Measurements from ENCODE around the gene SMCHD1. TPM values are rescaled to one million over a fixed set of nuclear protein-coding genes. Genes with fewer than 3 reads are reported as not detected.
"Not testable (repeated sequence)": the region's sequence is repeated elsewhere in the genome, so short reads cannot be mapped to it uniquely, and the experiment has no call there.

Gene SMCHD1
- total and polyA plus RNA-seq, 10 of the 15 experiments (the other 5 are each of a cell fraction or from before 2014, with no cell fraction given): 6.0 to 110 (median 48.0) TPM

- peak overlapping the region; percentile 95 for H3K9ac ChIP-seq (ENCODE audit: control insufficient read depth, insufficient read depth, low read length)
- ChIA-PET CTCF (interaction anchor here (0.5 to 2.0 kb wide), 5 partner anchors 16 to 336 kb away, joined by 3 to 9 read pairs (median 3); no protein-coding TSS in a partner anchor), RAD21 (ENCODE audit: unreplicated experiment) (interaction anchor here (1.5 to 5.5 kb wide), 6 partner anchors 16 to 83 kb away, joined by 3 to 33 read pairs (median 30); no protein-coding TSS in a partner anchor), POLR2A (interaction anchor here (0.6 to 5.9 kb wide), 5 partner anchors 16 to 593 kb away, joined by 3 to 44 read pairs (median 7); partner anchors contain the start of gene NDC80), SMC1A (ENCODE audit: uncharacterized antibody, unreplicated experiment) (interaction anchor here (1.2 to 4.0 kb wide), 11 partner anchors 11 to 86 kb away, joined by 3 to 28 read pairs (median 6); partner anchors contain the start of gene NDC80)
- peaks cover 71% of the 10 kb centered on the region for H3K79me2 ChIP-seq (ENCODE audit: control insufficient read depth, insufficient read depth, low read length)
- no peak for TF ChIP-seq CBFB (IDR thresholded peaks at IDR 0.05; ENCODE audit: low read depth)
- TF ChIP-seq RELB (IDR thresholded peaks at IDR 0.05; ENCODE audit: low read depth): 0 out of 2 replicates have a peak, but pooled peaks have one; percentile 12
- TF ChIP-seq ATF7 (IDR thresholded peaks at IDR 0.05; ENCODE audit: low read depth): 0 out of 2 replicates have a peak, but pooled peaks have one; percentile 30
- peaks cover 3% of the 10 kb centered on the region; the same call in 2 of the 3 replicates for H3K9me3 ChIP-seq (replicated peaks; ENCODE audit: control insufficient read depth, insufficient read depth, low read length)
- H4K20me1 ChIP-seq (ENCODE audit: control insufficient read depth, insufficient read depth): no peaks in the 10 kb centered on the region; the same call in 1 of the 2 replicates
- intact Hi-C loops (cut with micrococcal nuclease; ENCODE audit: unreplicated experiment) (loop anchor here (10.0 kb wide), 1 partner anchor 317 kb away; no protein-coding TSS in a partner anchor), in situ Hi-C loops (cut with MboI) (no loop called here)
- H3K4me2 ChIP-seq (ENCODE audit: control insufficient read depth, insufficient read depth): peak overlapping the region; percentile 77
- no peaks in the 10 kb centered on the region for H3K36me3 ChIP-seq (ENCODE audit: control insufficient read depth in 2 of 2, insufficient read depth in 2 of 2, low read length in 1 of 2)
- peaks cover 3% of the 10 kb centered on the region for H3K4me1 ChIP-seq (ENCODE audit: control insufficient read depth, insufficient read depth, low read length)
- FAIRE-seq (no peak), DNase-seq (ENCODE audit: low read depth, low spot score) (no peak), ATAC-seq (peak; percentile 4; the same call in 1 of the 3 replicates)
- no peaks in the 10 kb centered on the region for H3K27me3 ChIP-seq (replicated peaks in 1 of 2; ENCODE audit: control insufficient read depth in 2 of 2, insufficient read depth in 2 of 2, low read length in 1 of 2)
- WGBS (ENCODE audit: insufficient coverage, insufficient replicate concordance, low lambda C conversion rate, missing lambda C conversion rate): 12% methylated on average over 12 of the region's 12 CpGs
- H2AFZ ChIP-seq (ENCODE audit: control insufficient read depth, low read depth, low read length): no peak overlapping the region
- peak overlapping the region; percentile 87 for H3K4me3 ChIP-seq
- no TSS peak for BruUV-seq (replicated peaks)
- peak overlapping the region; percentile 89 for H3K27ac ChIP-seq (ENCODE audit: control insufficient read depth, insufficient read depth)
Observed at GRCh38 chr18:2657788-2658458, 2.4 kb downstream of the SMCHD1 start.

- H3K36me3 ChIP-seq (ENCODE audit: control insufficient read depth in 2 of 2, insufficient read depth in 2 of 2, low read length in 1 of 2); H3K27ac ChIP-seq (ENCODE audit: control insufficient read depth, insufficient read depth); ATAC-seq; CTCF ChIA-PET; intact Hi-C loops (cut with micrococcal nuclease; ENCODE audit: unreplicated experiment); H2AFZ ChIP-seq (ENCODE audit: control insufficient read depth, low read depth, low read length); H3K9me3 ChIP-seq (replicated peaks; ENCODE audit: control insufficient read depth, insufficient read depth, low read length); H4K20me1 ChIP-seq (ENCODE audit: control insufficient read depth, insufficient read depth); H3K4me1 ChIP-seq (ENCODE audit: control insufficient read depth, insufficient read depth, low read length); H3K27me3 ChIP-seq (replicated peaks in 1 of 2; ENCODE audit: control insufficient read depth in 2 of 2, insufficient read depth in 2 of 2, low read length in 1 of 2); POLR2A ChIA-PET; FAIRE-seq; in situ Hi-C loops (cut with MboI); RAD21 ChIA-PET (ENCODE audit: unreplicated experiment); SMC1A ChIA-PET (ENCODE audit: uncharacterized antibody, unreplicated experiment); H3K9ac ChIP-seq (ENCODE audit: control insufficient read depth, insufficient read depth, low read length); H3K4me2 ChIP-seq (ENCODE audit: control insufficient read depth, insufficient read depth); BruUV-seq (replicated peaks); DNase-seq (ENCODE audit: low read depth, low spot score): not testable (repeated sequence)
- 0 out of 2 replicates have a peak overlapping the region, but pooled peaks have one; percentile 22 for H3K4me3 ChIP-seq
- 91% methylated on average over 3 of the region's 3 CpGs for WGBS (ENCODE audit: insufficient coverage, insufficient replicate concordance, low lambda C conversion rate, missing lambda C conversion rate)
- H3K79me2 ChIP-seq (ENCODE audit: control insufficient read depth, insufficient read depth, low read length): peaks cover 94% of the 10 kb centered on the region
Observed at GRCh38 chr18:2660849-2661248, 5.3 kb downstream of the SMCHD1 start.

- SMC1A ChIA-PET (ENCODE audit: uncharacterized antibody, unreplicated experiment): interaction anchor here (1.0 kb wide), 1 partner anchor 20 kb away, joined by 3 read pairs; no protein-coding TSS in a partner anchor
- H3K9ac ChIP-seq (ENCODE audit: control insufficient read depth, insufficient read depth, low read length); H2AFZ ChIP-seq (ENCODE audit: control insufficient read depth, low read depth, low read length); H4K20me1 ChIP-seq (ENCODE audit: control insufficient read depth, insufficient read depth); H3K4me1 ChIP-seq (ENCODE audit: control insufficient read depth, insufficient read depth, low read length); H3K4me3 ChIP-seq; H3K9me3 ChIP-seq (replicated peaks; ENCODE audit: control insufficient read depth, insufficient read depth, low read length); BruUV-seq (replicated peaks); H3K27ac ChIP-seq (ENCODE audit: control insufficient read depth, insufficient read depth); FAIRE-seq; ATAC-seq; DNase-seq (ENCODE audit: low read depth, low spot score); in situ Hi-C loops (cut with MboI); RAD21 ChIA-PET (ENCODE audit: unreplicated experiment); intact Hi-C loops (cut with micrococcal nuclease; ENCODE audit: unreplicated experiment); H3K27me3 ChIP-seq (replicated peaks in 1 of 2; ENCODE audit: control insufficient read depth in 2 of 2, insufficient read depth in 2 of 2, low read length in 1 of 2); POLR2A ChIA-PET: not testable (repeated sequence)
- CTCF ChIA-PET: interaction anchor here (1.3 kb wide), 1 partner anchor 12 kb away, joined by 4 read pairs; no protein-coding TSS in a partner anchor
- WGBS (ENCODE audit: insufficient coverage, insufficient replicate concordance, low lambda C conversion rate, missing lambda C conversion rate): 67% methylated on average over 7 of the region's 7 CpGs
- peaks cover 0 to 11% of the 10 kb centered on the region in 2 experiments; a peak in 2 of 4 replicates for H3K36me3 ChIP-seq (ENCODE audit: control insufficient read depth in 2 of 2, insufficient read depth in 2 of 2, low read length in 1 of 2)
- 0 out of 2 replicates have a peak overlapping the region, but pooled peaks have one; percentile 30 for H3K4me2 ChIP-seq (ENCODE audit: control insufficient read depth, insufficient read depth)
- peaks cover 92% of the 10 kb centered on the region for H3K79me2 ChIP-seq (ENCODE audit: control insufficient read depth, insufficient read depth, low read length)
Observed at GRCh38 chr18:2662288-2662687, 6.8 kb downstream of the SMCHD1 start.
